HFF-Myc (cell line): ENCODE results near the gene VSTM4.

Experiments
- DNase-seq: peaks from one replicate; pipeline ENCODE4 v3.0.0-alpha.2; 2011; ENCODE audit warnings: low read depth; ENCODE audit errors: extremely low read depth
- H3K4me3 ChIP-seq: replicated peaks from 2 replicates; pipeline ENCODE4 v1.5.1; 2011; ENCODE audit warnings: low read depth, mild to moderate bottlenecking, control low read depth, low read length
- TF ChIP-seq, protein P1 (sequence below): IDR thresholded peaks from 2 replicates; pipeline ENCODE4 v1.5.1; 2012; ENCODE audit warnings: mild to moderate bottlenecking, low read depth, low read length, control low read depth; ENCODE audit errors: missing control alignments

VSTM4 gene

DNA sequence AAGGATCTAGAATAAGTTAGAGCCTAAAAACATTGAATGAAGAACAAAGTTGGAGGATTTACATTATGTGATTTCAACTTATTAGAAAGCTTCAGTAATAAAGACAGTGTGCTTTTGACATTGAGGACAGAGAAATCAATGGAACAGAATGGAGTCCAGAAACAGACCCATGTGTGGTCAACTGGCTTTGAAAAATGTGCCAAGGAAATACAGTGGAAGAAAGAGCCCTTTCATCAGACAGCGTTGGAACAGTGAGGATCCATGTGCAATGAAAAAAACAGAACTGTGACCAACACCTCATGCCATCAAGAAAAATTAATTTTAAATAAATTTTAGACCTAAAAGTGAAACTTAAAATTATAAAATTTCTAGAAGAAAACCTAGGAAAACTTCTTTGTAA, 125.1 kb downstream of the VSTM4 start:
- no peak for DNase-seq
- no peak overlapping the region for H3K4me3 ChIP-seq
- TF ChIP-seq, protein P1, sequence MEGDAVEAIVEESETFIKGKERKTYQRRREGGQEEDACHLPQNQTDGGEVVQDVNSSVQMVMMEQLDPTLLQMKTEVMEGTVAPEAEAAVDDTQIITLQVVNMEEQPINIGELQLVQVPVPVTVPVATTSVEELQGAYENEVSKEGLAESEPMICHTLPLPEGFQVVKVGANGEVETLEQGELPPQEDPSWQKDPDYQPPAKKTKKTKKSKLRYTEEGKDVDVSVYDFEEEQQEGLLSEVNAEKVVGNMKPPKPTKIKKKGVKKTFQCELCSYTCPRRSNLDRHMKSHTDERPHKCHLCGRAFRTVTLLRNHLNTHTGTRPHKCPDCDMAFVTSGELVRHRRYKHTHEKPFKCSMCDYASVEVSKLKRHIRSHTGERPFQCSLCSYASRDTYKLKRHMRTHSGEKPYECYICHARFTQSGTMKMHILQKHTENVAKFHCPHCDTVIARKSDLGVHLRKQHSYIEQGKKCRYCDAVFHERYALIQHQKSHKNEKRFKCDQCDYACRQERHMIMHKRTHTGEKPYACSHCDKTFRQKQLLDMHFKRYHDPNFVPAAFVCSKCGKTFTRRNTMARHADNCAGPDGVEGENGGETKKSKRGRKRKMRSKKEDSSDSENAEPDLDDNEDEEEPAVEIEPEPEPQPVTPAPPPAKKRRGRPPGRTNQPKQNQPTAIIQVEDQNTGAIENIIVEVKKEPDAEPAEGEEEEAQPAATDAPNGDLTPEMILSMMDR = no peak

DNA sequence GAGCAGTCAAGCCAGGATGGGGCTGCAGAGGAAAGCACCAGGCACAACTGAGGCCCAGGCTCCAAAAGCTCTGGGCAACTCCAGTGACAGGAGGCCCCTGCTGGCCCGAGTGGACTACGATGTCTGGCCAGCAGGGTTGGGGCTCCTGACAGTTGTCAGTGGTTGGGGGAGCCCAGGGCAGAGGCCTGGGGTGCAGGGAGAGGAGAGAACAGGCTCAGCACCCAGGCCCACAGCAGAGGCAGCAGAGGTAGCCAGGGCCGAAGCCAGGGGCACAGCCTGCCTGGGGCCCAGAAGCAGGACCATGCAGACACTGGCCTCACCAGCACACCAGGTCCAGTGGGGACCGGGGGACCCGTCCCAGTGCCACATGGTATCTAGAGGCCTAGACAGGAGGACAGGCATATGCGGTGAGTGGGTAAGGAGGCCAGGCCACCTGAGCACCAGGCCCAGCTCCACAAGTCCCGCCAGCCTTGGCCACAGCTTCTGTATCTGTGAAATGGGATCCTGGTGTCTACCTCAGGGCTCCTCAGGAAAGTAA, 129.6 kb downstream of the VSTM4 start:
- DNase-seq = no peak

GRCh38 chr10:48983648-48984351, 131.5 kb downstream of the VSTM4 start:
- TF ChIP-seq, protein P1 = no peak
- H3K4me3 ChIP-seq = no peak overlapping the region
- no peak for DNase-seq

More for the DNA sequence above, 129.6 kb downstream of the VSTM4 start:
- H3K4me3 ChIP-seq = no peak overlapping the region
- TF ChIP-seq, protein P1 = no peak

DNA sequence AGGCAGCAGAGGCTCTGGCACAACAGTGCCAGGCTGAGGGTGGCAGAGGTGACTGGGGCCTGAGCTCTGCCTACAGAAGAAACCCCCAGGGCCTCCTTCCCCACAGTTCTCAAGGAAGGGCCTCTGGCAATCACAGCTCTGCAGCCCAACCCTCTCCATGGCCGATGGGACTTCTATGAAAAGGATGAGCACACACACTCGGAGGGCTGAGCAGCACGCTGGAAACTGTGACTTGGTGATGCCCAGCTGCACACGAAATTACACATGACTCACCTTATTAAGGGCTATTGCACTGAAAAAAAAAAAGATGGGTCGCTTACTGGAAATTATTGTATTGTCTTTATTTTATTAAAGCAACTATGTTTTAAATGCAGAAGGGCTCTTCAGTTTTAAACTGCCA, 132.7 kb downstream of the VSTM4 start:
- DNase-seq = no peak
- TF ChIP-seq, protein P1 = no peak
- H3K4me3 ChIP-seq = no peak overlapping the region

- DNase-seq = peak; percentile 5
- TF ChIP-seq, protein P1 = peak; percentile 85
- no peak overlapping the region for H3K4me3 ChIP-seq
Observed at GRCh38 chr10:48981310-48981907, 133.9 kb downstream of the VSTM4 start.

- TF ChIP-seq, protein P1 = no peak
- no peak overlapping the region for H3K4me3 ChIP-seq
- no peak for DNase-seq
Observed at GRCh38 chr10:48978318-48978717, 137.0 kb downstream of the VSTM4 start.
